Keratinocyte (primary cell): Measurements from ENCODE around the gene LRBA. TPM values are rescaled to one million over a fixed set of nuclear protein-coding genes. Genes with fewer than 3 reads are reported as not detected.

Source experiments
- DNase-seq: peaks from one replicate; pipeline ENCODE4 v3.0.0-alpha.2; 2011; ENCODE audit warnings: low read depth, missing footprints, low spot score
- FAIRE-seq: peaks from 2 replicates; lab custom pipeline; 2011; peaks lifted over from hg19 to GRCh38; lab: Jason Lieb, UNC
- H2AFZ ChIP-seq: 2 replicates; pipeline ENCODE4 v1.6.0; 2012; ENCODE audit warnings: low read length, control low read depth, inconsistent platforms; ENCODE audit not compliant: control insufficient read depth
- H3K27ac ChIP-seq: 2 replicates; pipeline ENCODE4 v1.5.1; 2011; ENCODE audit warnings: low read length; ENCODE audit not compliant: control insufficient read depth, insufficient read depth
- H3K27me3 ChIP-seq: 3 replicates; pipeline ENCODE4 v1.6.0; 2011; ENCODE audit warnings: low read length; ENCODE audit not compliant: control insufficient read depth, insufficient read depth; ENCODE audit errors: extremely low read depth
- H3K36me3 ChIP-seq, 2 experiments: 2 replicates in 1 of 2; 3 replicates in 1 of 2; pipeline ENCODE4 v1.5.1; 2011; ENCODE audit warnings: low read length in 2 of 2, mild to moderate bottlenecking in 1 of 2; ENCODE audit not compliant: control insufficient read depth in 2 of 2, insufficient read depth in 2 of 2; ENCODE audit errors: extremely low read depth in 1 of 2
- H3K4me1 ChIP-seq: 3 replicates; pipeline ENCODE4 v1.5.1; 2011; ENCODE audit warnings: low read length; ENCODE audit not compliant: control insufficient read depth, insufficient read depth; ENCODE audit errors: extremely low read depth
- H3K4me2 ChIP-seq: 3 replicates; pipeline ENCODE4 v1.6.0; 2011; ENCODE audit warnings: low read depth, low read length; ENCODE audit not compliant: control insufficient read depth, insufficient read depth; ENCODE audit errors: extremely low read depth
- H3K4me3 ChIP-seq, 3 experiments: fragments of 200-600 bp in 1 of 3; sonication (generic) in 1 of 3; 2 replicates in 2 of 3; 3 replicates in 1 of 3; pipeline ENCODE4 v1.5.1; 2011 to 2016; ENCODE audit warnings: low read length in 3 of 3, mild to moderate bottlenecking in 3 of 3, control low read depth in 2 of 3, inconsistent platforms in 1 of 3, low read depth in 1 of 3, mixed read lengths in 1 of 3, mixed run types in 1 of 3, moderate library complexity in 1 of 3; ENCODE audit not compliant: control insufficient read depth in 2 of 3, insufficient read depth in 2 of 3; ENCODE audit errors: extremely low read depth in 1 of 3
- H3K79me2 ChIP-seq: 2 replicates; pipeline ENCODE4 v1.6.0; 2012; ENCODE audit warnings: low read length; ENCODE audit not compliant: control insufficient read depth, insufficient read depth
- H3K9ac ChIP-seq: 3 replicates; pipeline ENCODE4 v1.6.0; 2011; ENCODE audit warnings: low read length; ENCODE audit not compliant: control insufficient read depth, insufficient read depth; ENCODE audit errors: extremely low read depth
- H3K9me1 ChIP-seq: 3 replicates; pipeline ENCODE4 v1.6.0; 2011; ENCODE audit warnings: low read length; ENCODE audit not compliant: control insufficient read depth, insufficient read depth; ENCODE audit errors: extremely low read depth
- H3K9me3 ChIP-seq: 2 replicates; pipeline ENCODE4 v1.5.1; 2012; ENCODE audit warnings: low read depth, low read length; ENCODE audit not compliant: control insufficient read depth
- H4K20me1 ChIP-seq: 3 replicates; pipeline ENCODE4 v1.6.0; 2011; ENCODE audit warnings: low read length; ENCODE audit not compliant: control insufficient read depth, insufficient read depth; ENCODE audit errors: extremely low read depth
- CTCF ChIP-seq, 3 experiments: IDR thresholded peaks in 1 of 3; conservative IDR thresholded peaks in 1 of 3; optimal IDR thresholded peaks in 1 of 3; 2 replicates in 2 of 3; 3 replicates in 1 of 3; pipeline versions ENCODE3 to v1.5.1; 2011; ENCODE audit warnings: low read length in 3 of 3, mild to moderate bottlenecking in 3 of 3, moderate library complexity in 2 of 3, control low read depth in 1 of 3, inconsistent platforms in 1 of 3; ENCODE audit not compliant: insufficient read depth in 2 of 3; ENCODE audit errors: extremely low read depth in 1 of 3
- EZH2 ChIP-seq: IDR thresholded peaks from one replicate; pipeline ENCODE4 v1.6.1; 2012; ENCODE audit warnings: inconsistent platforms, mild to moderate bottlenecking, low read length, moderate library complexity
- dilution Hi-C: fragments of 300-500 bp; cut with MboI; formaldehyde crosslinking; loops from one replicate; pipeline ENCODE4 v1.7.0; 2020; ENCODE audit warnings: low sequenced_read_pairs; ENCODE audit not compliant: extremely low pct_ligation_motif_present
- polyA plus RNA-seq, 5 experiments: library from polyadenylated mRNA; depleted of rRNA in 3 of 5; stranded (reverse) in 3 of 5; stranded (forward) in 1 of 5; unstranded in 1 of 5; fragments of >200 nt; gene quantifications; 1 replicate in 1 of 5; 2 replicates in 3 of 5; 3 replicates in 1 of 5; pipeline versions ENCODE4 v1.2.1 to v1.2.3, GENCODE V29; 2011 to 2012; ENCODE audit warnings: missing spikeins in 2 of 5, low read depth in 1 of 5, low replicate concordance in 1 of 5

Gene LRBA
- polyA plus RNA-seq, 1 donor (not counting 4 experiments of a cell fraction or from before 2014, with no cell fraction given): 35.6 TPM

GRCh38 chr4:150493851-150494250 is 521.2 kb downstream of the LRBA start:
- Histone ChIP-seq H3K27ac (no peak overlapping the region), H3K36me3 (no peaks in the 10 kb centered on the region), H3K27me3 (no peaks in the 10 kb centered on the region), H2AFZ (no peak overlapping the region), H3K9me3 (no peaks in the 10 kb centered on the region), H3K4me3 (no peak overlapping the region), H4K20me1 (no peaks in the 10 kb centered on the region), H3K79me2 (no peaks in the 10 kb centered on the region), H3K9ac (no peak overlapping the region), H3K4me1 (peaks cover 11% of the 10 kb centered on the region), H3K9me1 (no peaks in the 10 kb centered on the region), H3K4me2 (peak overlapping the region; percentile 22)
- no peak for TF ChIP-seq CTCF (optimal IDR thresholded peaks at IDR 0.05 in 1 of 3, IDR thresholded peaks at IDR 0.05 in 1 of 3, conservative IDR thresholded peaks at IDR 0.05 in 1 of 3; ENCODE audit: extremely low read depth in 1 of 3, insufficient read depth in 2 of 3, low read length in 3 of 3)
- TF ChIP-seq EZH2: no peak
- DNase-seq: no peak
- no peak for FAIRE-seq
- dilution Hi-C loops: no loop called here

GRCh38 chr4:150491132-150492049 is 523.7 kb downstream of the LRBA start:
- H3K79me2 ChIP-seq: no peaks in the 10 kb centered on the region
- no peak for DNase-seq
- H3K36me3 ChIP-seq: no peaks in the 10 kb centered on the region
- no peak overlapping the region for H3K9ac ChIP-seq
- no peaks in the 10 kb centered on the region for H4K20me1 ChIP-seq
- no peaks in the 10 kb centered on the region for H3K9me3 ChIP-seq
- H3K9me1 ChIP-seq: no peaks in the 10 kb centered on the region
- no peak overlapping the region for H3K4me3 ChIP-seq
- H3K4me2 ChIP-seq: no peak overlapping the region
- no peak for FAIRE-seq
- peaks cover 11% of the 10 kb centered on the region for H3K4me1 ChIP-seq
- no peaks in the 10 kb centered on the region for H3K27me3 ChIP-seq
- dilution Hi-C loops: no loop called here
- no peak overlapping the region for H3K27ac ChIP-seq
- H2AFZ ChIP-seq: no peak overlapping the region
- no peak for TF ChIP-seq EZH2
- no peak for TF ChIP-seq CTCF (optimal IDR thresholded peaks at IDR 0.05 in 1 of 3, IDR thresholded peaks at IDR 0.05 in 1 of 3, conservative IDR thresholded peaks at IDR 0.05 in 1 of 3; ENCODE audit: extremely low read depth in 1 of 3, insufficient read depth in 2 of 3, low read length in 3 of 3)
